GM12874 (cell line): ENCODE measurements around the gene HRH3.

Experiments
- TF ChIP-seq, protein P1 (sequence below): IDR thresholded peaks from 2 replicates; pipeline ENCODE4 v1.5.1; 2011; ENCODE audit warnings: low read depth, mild to moderate bottlenecking, control low read depth, low read length, moderate library complexity; ENCODE audit not compliant: insufficient read depth

The HRH3 gene

DNA sequence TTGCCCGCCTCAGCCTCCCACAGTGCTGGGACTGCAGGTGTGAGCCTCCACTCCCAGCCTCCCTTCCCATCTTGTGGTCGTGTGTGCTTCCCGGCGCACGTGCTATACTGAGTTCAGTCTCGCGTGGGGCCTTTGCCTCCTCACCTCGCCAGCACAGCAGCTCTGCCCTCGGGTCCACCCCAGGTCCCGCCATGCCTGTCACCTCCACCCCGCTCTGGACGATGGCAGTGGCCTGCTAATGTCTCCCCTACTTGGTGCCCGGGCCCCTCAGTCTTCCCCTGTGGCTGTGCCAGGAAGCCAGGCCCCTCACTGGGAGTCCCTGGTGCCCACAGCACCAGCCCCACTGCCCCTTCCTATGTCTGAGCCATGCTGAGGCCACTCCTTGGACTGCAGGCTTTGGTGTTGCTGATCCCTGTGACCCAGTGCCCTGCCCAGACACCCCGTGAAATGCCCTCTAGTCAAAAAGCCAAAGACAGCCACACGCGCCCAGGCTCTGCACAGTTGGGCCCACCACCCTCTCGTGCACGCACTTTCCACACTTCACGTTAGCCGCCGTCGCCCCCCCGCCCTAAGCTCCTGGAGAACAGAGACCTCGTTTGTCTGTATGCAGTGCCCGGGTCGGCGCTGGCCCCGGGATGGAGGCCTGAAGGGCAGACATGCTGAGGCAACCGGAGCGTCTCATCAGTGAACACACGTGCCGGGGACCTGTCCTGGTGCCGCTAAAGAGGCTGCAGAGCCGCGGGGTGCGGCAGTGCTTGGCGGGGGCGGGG lies 14.3 kb downstream of the HRH3 start:
- TF ChIP-seq, protein P1, sequence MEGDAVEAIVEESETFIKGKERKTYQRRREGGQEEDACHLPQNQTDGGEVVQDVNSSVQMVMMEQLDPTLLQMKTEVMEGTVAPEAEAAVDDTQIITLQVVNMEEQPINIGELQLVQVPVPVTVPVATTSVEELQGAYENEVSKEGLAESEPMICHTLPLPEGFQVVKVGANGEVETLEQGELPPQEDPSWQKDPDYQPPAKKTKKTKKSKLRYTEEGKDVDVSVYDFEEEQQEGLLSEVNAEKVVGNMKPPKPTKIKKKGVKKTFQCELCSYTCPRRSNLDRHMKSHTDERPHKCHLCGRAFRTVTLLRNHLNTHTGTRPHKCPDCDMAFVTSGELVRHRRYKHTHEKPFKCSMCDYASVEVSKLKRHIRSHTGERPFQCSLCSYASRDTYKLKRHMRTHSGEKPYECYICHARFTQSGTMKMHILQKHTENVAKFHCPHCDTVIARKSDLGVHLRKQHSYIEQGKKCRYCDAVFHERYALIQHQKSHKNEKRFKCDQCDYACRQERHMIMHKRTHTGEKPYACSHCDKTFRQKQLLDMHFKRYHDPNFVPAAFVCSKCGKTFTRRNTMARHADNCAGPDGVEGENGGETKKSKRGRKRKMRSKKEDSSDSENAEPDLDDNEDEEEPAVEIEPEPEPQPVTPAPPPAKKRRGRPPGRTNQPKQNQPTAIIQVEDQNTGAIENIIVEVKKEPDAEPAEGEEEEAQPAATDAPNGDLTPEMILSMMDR: no peak

DNA sequence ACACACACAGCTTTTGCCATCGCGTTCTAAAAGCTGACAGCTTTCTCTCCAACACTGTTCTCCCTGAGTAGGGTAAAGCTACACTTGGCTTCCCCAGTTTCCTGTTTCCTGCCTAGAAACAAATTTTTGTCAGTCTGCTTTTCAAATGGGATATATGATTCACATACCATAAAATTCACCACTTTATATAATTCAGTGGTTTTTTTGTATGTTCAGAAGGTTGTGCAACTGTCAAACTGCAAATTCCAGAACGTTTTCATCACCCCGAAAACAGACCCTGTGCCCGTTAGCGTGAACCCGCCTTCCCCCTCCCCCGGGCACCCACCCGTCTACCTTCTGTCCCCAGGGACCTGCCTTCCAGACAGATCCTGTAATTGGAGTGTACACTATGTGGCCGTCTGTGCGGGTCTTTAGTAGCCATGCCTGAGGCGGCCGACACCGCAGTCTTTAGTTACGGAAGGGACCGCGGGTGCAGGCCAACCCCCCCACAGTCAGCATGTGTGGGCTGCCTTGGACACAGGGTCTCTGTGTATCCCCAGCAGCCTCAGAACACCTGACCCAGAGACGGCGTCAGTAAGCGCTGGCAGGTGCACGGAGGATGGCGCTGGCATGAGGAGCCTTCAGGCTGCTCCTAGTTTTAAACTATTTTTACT lies 16.6 kb downstream of the HRH3 start:
- TF ChIP-seq, protein P1: no peak

DNA sequence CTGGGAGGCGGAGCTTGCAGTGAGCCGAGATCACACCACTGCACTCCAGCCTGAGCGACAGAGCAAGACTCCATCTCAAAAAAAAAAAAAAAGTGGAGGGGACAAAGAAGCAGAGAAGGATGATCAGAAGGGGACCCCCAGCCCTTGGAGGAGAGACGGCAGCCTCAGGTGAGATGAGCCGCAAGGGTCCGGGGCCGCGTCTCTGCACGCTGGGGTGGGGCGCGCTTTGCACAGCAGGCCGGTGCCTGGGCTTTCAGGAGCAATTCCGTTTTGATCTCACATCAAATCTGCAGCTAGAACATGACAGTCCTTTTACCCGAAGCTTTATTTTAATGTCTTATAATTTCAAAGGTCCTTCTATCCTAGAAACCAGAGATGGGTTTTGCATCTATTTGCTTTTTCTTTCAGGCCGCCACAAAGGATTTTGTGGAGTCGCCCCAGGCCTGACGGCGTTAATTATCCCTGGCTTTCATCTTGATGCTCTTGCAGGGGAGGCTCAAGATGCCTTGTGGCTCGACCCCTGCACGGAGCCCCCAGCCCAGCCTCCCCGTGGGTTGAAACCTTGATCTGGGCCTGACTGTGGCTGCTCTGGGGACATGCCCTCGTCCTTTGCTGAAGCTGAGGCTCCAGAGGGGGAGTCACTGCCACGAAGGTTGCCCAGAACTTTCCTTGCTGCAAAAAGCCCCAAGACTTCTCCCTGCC lies 17.3 kb downstream of the HRH3 start:
- TF ChIP-seq, protein P1: no peak

DNA sequence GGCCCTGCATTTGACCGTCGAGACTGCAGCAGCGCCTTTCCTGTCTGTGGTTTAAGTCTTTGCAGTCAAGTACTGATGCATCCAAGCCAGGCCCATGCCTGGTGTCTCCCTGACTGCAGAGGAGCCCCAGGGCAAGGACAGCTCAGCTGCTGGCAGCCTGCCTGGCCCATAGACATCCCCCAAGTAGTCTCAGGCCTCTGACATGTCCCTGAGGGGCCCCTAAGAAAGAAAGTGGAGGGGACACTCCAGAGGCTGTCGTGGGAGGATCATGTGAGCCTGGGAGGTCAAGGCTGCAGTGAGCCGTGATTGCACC lies 18.0 kb downstream of the HRH3 start:
- TF ChIP-seq, protein P1: no peak

DNA sequence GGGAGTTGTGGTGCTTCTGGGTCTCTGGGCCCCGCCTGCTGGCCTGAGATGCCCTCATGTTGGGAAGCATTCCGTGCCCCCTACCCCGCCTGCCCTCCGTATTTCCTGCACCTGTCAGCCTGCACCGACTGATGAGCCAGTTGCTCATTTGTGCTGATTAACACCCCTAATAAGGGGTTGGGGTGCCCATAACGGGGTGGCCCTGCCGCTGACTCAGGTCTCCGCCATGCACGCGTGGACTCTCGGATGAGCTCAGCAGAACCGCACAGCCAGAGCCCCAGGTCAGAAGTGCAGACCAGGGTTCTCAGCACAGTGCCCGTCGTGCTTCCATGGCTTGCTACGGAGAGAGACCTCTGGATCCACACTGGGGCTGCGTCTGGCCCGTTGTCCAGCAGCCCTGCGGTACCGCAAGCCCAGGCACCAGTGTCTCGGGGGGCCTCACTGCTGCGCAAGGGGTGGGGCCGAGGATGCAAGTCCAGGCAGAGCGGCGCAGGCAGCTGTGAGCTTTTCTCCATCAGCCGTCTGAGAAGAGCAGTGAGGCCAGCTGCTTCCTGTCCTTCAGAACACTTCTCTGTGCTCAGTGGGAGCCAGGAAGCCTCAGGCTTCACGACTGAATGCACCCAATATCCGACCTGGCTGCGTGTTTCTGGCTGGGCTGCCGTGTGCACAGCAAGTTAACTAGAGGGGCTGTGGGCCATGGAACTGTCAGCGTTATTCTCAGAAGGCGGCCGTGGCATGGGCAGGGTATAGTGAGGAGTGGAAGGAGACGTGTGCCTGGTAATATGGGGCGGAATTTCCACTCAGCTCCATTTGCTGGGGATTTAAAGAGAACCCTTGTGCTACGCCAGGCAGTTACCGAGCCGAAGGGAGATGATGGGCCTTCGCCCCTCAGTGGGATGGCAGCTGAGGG lies 18.6 kb downstream of the HRH3 start:
- TF ChIP-seq, protein P1: no peak

DNA sequence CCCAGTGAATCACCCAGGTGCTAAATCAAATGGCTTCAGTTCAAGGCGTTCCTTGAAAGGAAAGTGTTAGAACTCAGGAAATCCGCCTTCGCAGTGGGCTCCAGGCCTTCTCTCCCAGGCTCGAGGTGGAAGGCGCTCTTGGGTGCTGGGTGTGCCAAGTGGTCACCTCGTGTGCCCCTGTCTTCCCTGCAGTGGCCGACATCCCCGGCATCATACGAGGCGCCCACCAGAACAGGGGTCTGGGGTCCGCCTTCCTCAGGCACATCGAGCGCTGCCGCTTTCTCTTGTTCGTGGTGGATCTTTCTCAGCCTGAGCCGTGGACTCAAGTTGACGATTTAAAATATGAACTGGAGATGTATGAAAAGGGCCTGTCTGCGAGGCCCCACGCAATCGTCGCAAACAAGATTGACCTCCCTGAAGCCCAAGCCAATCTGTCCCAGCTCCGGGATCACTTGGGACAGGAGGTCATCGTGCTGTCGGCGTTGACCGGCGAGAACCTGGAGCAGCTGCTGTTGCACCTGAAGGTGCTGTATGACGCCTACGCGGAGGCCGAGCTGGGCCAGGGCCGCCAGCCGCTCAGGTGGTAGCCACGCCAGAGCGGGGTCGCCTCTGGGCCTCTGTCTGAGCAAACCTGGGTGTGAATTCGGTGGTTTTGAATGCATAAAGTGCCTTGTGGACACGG lies 19.4 kb downstream of the HRH3 start:
- TF ChIP-seq, protein P1: no peak
